ENCODE data around the gene RNF150. TPM values are rescaled to one million over a fixed set of nuclear protein-coding genes. Genes with fewer than 3 reads are reported as not detected.

The RNF150 gene
- total and polyA plus RNA-seq, 2 of the 8 experiments (the other 6 are each of a cell fraction or from before 2014, with no cell fraction given): 3.4 to 4.8 TPM

DNA sequence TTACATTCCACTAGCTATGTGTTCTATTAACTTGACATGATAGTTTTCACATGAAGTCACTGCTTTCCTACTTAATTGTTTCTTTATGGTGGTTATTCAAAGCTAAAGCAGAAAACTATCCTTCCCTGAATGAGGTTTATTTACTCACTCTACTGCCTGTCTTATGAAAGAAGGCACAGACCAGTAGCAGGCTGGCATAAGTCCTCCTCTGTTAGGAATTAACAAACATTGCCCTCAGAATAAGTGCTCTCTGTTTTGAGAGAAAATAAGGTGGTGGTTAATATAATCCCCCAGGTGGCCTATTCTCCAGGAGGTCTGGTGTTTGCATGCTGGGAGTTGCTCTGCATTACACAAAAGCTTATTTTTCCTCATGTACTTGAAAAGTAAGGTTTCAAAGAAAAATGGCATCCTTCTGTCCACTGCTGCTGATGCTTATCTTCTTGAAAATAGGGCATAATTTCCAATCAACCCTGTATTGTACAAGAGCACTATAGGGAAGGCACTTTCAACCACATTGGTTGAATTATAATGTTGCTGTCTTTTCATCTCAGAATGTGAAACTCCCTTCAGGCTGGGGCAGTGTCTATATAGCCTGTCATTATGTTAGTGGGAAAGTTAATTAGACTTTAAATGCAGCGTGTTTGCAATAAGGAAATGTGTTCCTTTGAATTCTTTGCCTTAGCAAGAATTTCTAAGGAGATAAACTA lies 257.4 kb downstream of the RNF150 start:
- Histone ChIP-seq H2BK20ac (ENCODE audit: low read length) (no peak overlapping the region), H3K9me3 (ENCODE audit: insufficient read depth in 2 of 2, low read depth in 1 of 2, low read length in 1 of 2) (no peaks in the 10 kb centered on the region), H3K9ac (replicated peaks in 1 of 4; ENCODE audit: extremely low read depth in 1 of 4, low read depth in 3 of 4, low read length in 3 of 4) (no peak overlapping the region), H4K8ac (ENCODE audit: extremely low read depth, insufficient read depth, low read length) (no peak overlapping the region), H3K27ac (ENCODE audit: low read depth, low read length) (no peak overlapping the region), H3K27me3 (replicated peaks in 1 of 4; ENCODE audit: control insufficient read depth in 3 of 4, extremely low read depth in 1 of 4, insufficient read depth in 3 of 4, low read length in 3 of 4) (no peaks in the 10 kb centered on the region), H2BK120ac (replicated peaks; ENCODE audit: low read depth, low read length) (no peak overlapping the region), H4K91ac (replicated peaks; ENCODE audit: insufficient read length, low read length) (no peak overlapping the region), H3K4ac (replicated peaks; ENCODE audit: insufficient read length, low read depth, low read length) (no peak overlapping the region), H3K4me1 (replicated peaks in 1 of 4; ENCODE audit: control insufficient read depth in 3 of 4, insufficient read depth in 4 of 4, low read length in 3 of 4) (peaks cover 0 to 4% (median under 1%) of the 10 kb centered on the region in 4 experiments; a peak in 2 of 7 replicates), H3K79me2 (ENCODE audit: control insufficient read depth in 1 of 2, insufficient read depth in 2 of 2, low read length in 2 of 2) (no peaks in the 10 kb centered on the region), H3K4me2 (ENCODE audit: insufficient read depth in 1 of 2, low read depth in 2 of 2, low read length in 2 of 2) (no peak overlapping the region), H4K5ac (ENCODE audit: insufficient read length, low read depth, low read length) (no peak overlapping the region), H2BK12ac (ENCODE audit: low read depth, low read length) (no peak overlapping the region), H2BK5ac (ENCODE audit: low read depth, low read length) (no peak overlapping the region), H2AK5ac (ENCODE audit: low read depth, low read length) (no peak overlapping the region), H3K23me2 (ENCODE audit: low read depth, low read length) (no peaks in the 10 kb centered on the region), H3K79me1 (ENCODE audit: low read depth, low read length) (no peaks in the 10 kb centered on the region), H2BK15ac (ENCODE audit: low read length) (no peak overlapping the region), H3K18ac (ENCODE audit: extremely low read depth, low read length) (no peak overlapping the region), H3K14ac (ENCODE audit: insufficient read length) (no peak overlapping the region), H3K23ac (ENCODE audit: insufficient read length) (no peak overlapping the region), H3K56ac (replicated peaks; ENCODE audit: insufficient read length, low read depth, low read length) (no peak overlapping the region), H2AFZ (ENCODE audit: low read length) (no peak overlapping the region), H3K36me3 (ENCODE audit: control insufficient read depth in 2 of 4, insufficient read depth in 4 of 4, low read length in 3 of 4) (no peaks in the 10 kb centered on the region), H4K20me1 (replicated peaks in 1 of 2; ENCODE audit: control insufficient read depth in 1 of 2, insufficient read depth in 2 of 2, low read length in 2 of 2) (no peaks in the 10 kb centered on the region), H3K4me3 (ENCODE audit: extremely low read depth in 1 of 4, insufficient read depth in 2 of 4, low read depth in 3 of 4, low read length in 4 of 4) (no peak overlapping the region)
- ChIA-PET CTCF (ENCODE audit: partially characterized antibody) (interaction anchor here (0.7 to 2.5 kb wide), 7 partner anchors 8 to 516 kb away, joined by 3 to 12 read pairs (median 3); no protein-coding TSS in a partner anchor), POLR2A (ENCODE audit: partially characterized antibody) (no interaction called here)
- FAIRE-seq: no peak
- DNase-seq (ENCODE audit: low read depth in 1 of 2, low spot score in 2 of 2): no peak
- 90% methylated on average over 1 of the region's 1 CpG; no CpG with 5 or more reads in 1 of the 2 experiments for WGBS, 2 experiments (ENCODE audit: extremely low coverage in 1 of 2, insufficient coverage in 1 of 2, insufficient read length in 1 of 2, insufficient replicate concordance in 2 of 2, low coverage in 1 of 2, low lambda C conversion rate in 2 of 2, missing lambda C conversion rate in 1 of 2)
- TF ChIP-seq SP2 (IDR thresholded peaks at IDR 0.05; ENCODE audit: low read length) (no peak), CHD2 (IDR thresholded peaks at IDR 0.05; ENCODE audit: low read length) (no peak), KDM4A (IDR thresholded peaks at IDR 0.05; ENCODE audit: low read depth, low read length, severe bottlenecking) (no peak), EP300 (IDR thresholded peaks at IDR 0.05; ENCODE audit: borderline replicate concordance in 1 of 2, low read depth in 2 of 2, low read length in 2 of 2) (no peak), YY1 (IDR thresholded peaks at IDR 0.05; ENCODE audit: low read depth, low read length) (no peak), RBBP5 (IDR thresholded peaks at IDR 0.05; ENCODE audit: borderline replicate concordance, low read depth, low read length) (no peak), SP1 (IDR thresholded peaks at IDR 0.05; ENCODE audit: low read depth, low read length) (no peak), SIRT6 (IDR thresholded peaks at IDR 0.05; ENCODE audit: low read length) (no peak), PHF8 (conservative IDR thresholded peaks at IDR 0.05; ENCODE audit: low read depth, low read length) (no peak), CBX8 (IDR thresholded peaks at IDR 0.05; ENCODE audit: borderline replicate concordance, low read depth, low read length) (no peak), CBX5 (IDR thresholded peaks at IDR 0.05; ENCODE audit: low read depth, low read length) (no peak), SUZ12 (IDR thresholded peaks at IDR 0.05; ENCODE audit: low read length) (no peak), HDAC2 (IDR thresholded peaks at IDR 0.05; ENCODE audit: borderline replicate concordance in 1 of 2, low read depth in 2 of 2, low read length in 2 of 2) (no peak)

All from H1 (cell line).